Panc1 (cell line): ENCODE results near the gene ALPK3. TPM values are rescaled to one million over a fixed set of nuclear protein-coding genes. Genes with fewer than 3 reads are reported as not detected.

Experiments used
- ATAC-seq: fragments of 200-7000 bp; cut with Tn5 transposase; 2 replicates; pipeline ENCODE4 v1.9.1; 2020; ENCODE audit warnings: mild to moderate bottlenecking, moderate library complexity
- BruUV-seq: library from RNA; stranded (reverse); fragments of 400-500 nt; replicated peaks from 2 replicates; lab custom pipeline; 2021; lab: Mats Ljungman, UMichigan
- CTCF ChIA-PET: fragments of 300-600 bp; sonication (Branson Sonifier 250); formaldehyde crosslinking; loops from one replicate; lab custom pipeline; 2022; ENCODE audit warnings: antibody characterized with exemption; lab: Charles Lee
- POLR2A ChIA-PET: fragments of 300-600 bp; sonication (Branson Sonifier 250); formaldehyde crosslinking; loops from one replicate; lab custom pipeline; 2022; ENCODE audit warnings: antibody characterized with exemption; lab: Charles Lee
- DNase-seq: peaks from one replicate; pipeline ENCODE4 v3.0.0-alpha.2; 2010; ENCODE audit warnings: low read depth, low spot score
- H3K27ac ChIP-seq: 2 replicates; pipeline ENCODE4 v1.5.1; 2011; ENCODE audit warnings: mild to moderate bottlenecking, low read length, inconsistent platforms
- H3K27me3 ChIP-seq: fragments of 200-500 bp; sonication (Bioruptor generic); 2 replicates; pipeline ENCODE4 v1.6.0; 2014; ENCODE audit warnings: low read length, inconsistent platforms; ENCODE audit not compliant: control insufficient read depth, insufficient read depth
- H3K36me3 ChIP-seq: fragments of 200-500 bp; sonication (Bioruptor generic); 2 replicates; pipeline ENCODE4 v1.5.1; 2014; ENCODE audit warnings: inconsistent platforms, mild to moderate bottlenecking, low read length, moderate library complexity; ENCODE audit not compliant: control insufficient read depth, insufficient read depth
- H3K4me1 ChIP-seq: 2 replicates; pipeline ENCODE4 v1.5.1; 2011; ENCODE audit warnings: inconsistent platforms, mild to moderate bottlenecking, low read length, moderate library complexity; ENCODE audit not compliant: control insufficient read depth, insufficient read depth
- H3K4me3 ChIP-seq, 2 experiments: 2 replicates each; pipeline ENCODE4 v1.5.1; 2011 to 2012; ENCODE audit warnings: low read depth in 2 of 2, low read length in 2 of 2, mild to moderate bottlenecking in 2 of 2, inconsistent platforms in 1 of 2, moderate library complexity in 1 of 2
- H3K9me3 ChIP-seq: fragments of 200-500 bp; sonication (Bioruptor generic); 2 replicates; pipeline ENCODE4 v1.5.1; 2014; ENCODE audit warnings: low read depth, mild to moderate bottlenecking, inconsistent platforms, low read length, moderate library complexity; ENCODE audit not compliant: control insufficient read depth, insufficient read depth
- POLR2AphosphoS5 ChIP-seq: IDR thresholded peaks from 2 replicates; pipeline ENCODE4 v1.6.1; 2012; ENCODE audit warnings: mild to moderate bottlenecking, low read depth, low read length, moderate library complexity
- REST ChIP-seq, 2 experiments: IDR thresholded peaks; 2 replicates each; pipeline ENCODE4 v1.6.1; 2011 to 2012; ENCODE audit warnings: low read depth in 2 of 2, control low read depth in 1 of 2, low read length in 1 of 2, mild to moderate bottlenecking in 1 of 2, moderate library complexity in 1 of 2; ENCODE audit not compliant: insufficient read depth in 1 of 2
- SIN3A ChIP-seq: IDR thresholded peaks from 2 replicates; pipeline ENCODE4 v1.6.1; 2012; ENCODE audit warnings: low read depth, mild to moderate bottlenecking, low read length, moderate library complexity, borderline replicate concordance; ENCODE audit not compliant: insufficient read depth
- TCF7L2 ChIP-seq: IDR thresholded peaks from 2 replicates; pipeline ENCODE4 v1.6.1; 2011; ENCODE audit warnings: mild to moderate bottlenecking, low read depth, low read length, inconsistent platforms
- in situ Hi-C: cut with HindIII; loops from 2 replicates; pipeline ENCODE4 v1.10.0; 2016; ENCODE audit warnings: low sequenced_read_pairs, low pct_unique_long_range_greater_than_20kb
- intact Hi-C: fragments of 100-400 bp; cut with micrococcal nuclease; formaldehyde crosslinking; loops from one replicate; pipeline ENCODE4 v1.10.0; 2022; ENCODE audit not compliant: unreplicated experiment
- total RNA-seq: library from RNA; stranded (reverse); gene quantifications from one replicate; pipeline ENCODE4 v1.2.1, GENCODE V29; 2021; ENCODE audit not compliant: unreplicated experiment
- TF ChIP-seq, protein P1 (sequence below): fragments of 450-650 bp; IDR thresholded peaks from 2 replicates; pipeline ENCODE4 v1.5.1; 2017; ENCODE audit warnings: mild to moderate bottlenecking

ALPK3 gene
- total RNA-seq, 1 experiment from 2014 or later, result 1.0 TPM

- Histone ChIP-seq H3K36me3 (no peaks in the 10 kb centered on the region), H3K27ac (no peak overlapping the region), H3K4me3 (no peak overlapping the region), H3K9me3 (no peaks in the 10 kb centered on the region), H3K27me3 (no peaks in the 10 kb centered on the region), H3K4me1 (no peaks in the 10 kb centered on the region)
- ChIA-PET CTCF (no interaction called here), POLR2A (no interaction called here)
- intact Hi-C loops (no loop called here), in situ Hi-C loops (no loop called here)
- DNase-seq (no peak), ATAC-seq (no peak)
- no TSS peak for BruUV-seq
- no peak for TF ChIP-seq TCF7L2
- TF ChIP-seq POLR2AphosphoS5, result no peak
- TF ChIP-seq SIN3A, result no peak
- TF ChIP-seq, protein P1, sequence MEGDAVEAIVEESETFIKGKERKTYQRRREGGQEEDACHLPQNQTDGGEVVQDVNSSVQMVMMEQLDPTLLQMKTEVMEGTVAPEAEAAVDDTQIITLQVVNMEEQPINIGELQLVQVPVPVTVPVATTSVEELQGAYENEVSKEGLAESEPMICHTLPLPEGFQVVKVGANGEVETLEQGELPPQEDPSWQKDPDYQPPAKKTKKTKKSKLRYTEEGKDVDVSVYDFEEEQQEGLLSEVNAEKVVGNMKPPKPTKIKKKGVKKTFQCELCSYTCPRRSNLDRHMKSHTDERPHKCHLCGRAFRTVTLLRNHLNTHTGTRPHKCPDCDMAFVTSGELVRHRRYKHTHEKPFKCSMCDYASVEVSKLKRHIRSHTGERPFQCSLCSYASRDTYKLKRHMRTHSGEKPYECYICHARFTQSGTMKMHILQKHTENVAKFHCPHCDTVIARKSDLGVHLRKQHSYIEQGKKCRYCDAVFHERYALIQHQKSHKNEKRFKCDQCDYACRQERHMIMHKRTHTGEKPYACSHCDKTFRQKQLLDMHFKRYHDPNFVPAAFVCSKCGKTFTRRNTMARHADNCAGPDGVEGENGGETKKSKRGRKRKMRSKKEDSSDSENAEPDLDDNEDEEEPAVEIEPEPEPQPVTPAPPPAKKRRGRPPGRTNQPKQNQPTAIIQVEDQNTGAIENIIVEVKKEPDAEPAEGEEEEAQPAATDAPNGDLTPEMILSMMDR, result no peak
- no peak for TF ChIP-seq REST (IDR thresholded peaks at IDR 0.05; ENCODE audit: insufficient read depth in 1 of 2, low read depth in 2 of 2, low read length in 1 of 2)
Observed at GRCh38 chr15:84775867-84776449, 41.2 kb upstream of the ALPK3 start.

GRCh38 chr15:84778194-84778593 is 39.0 kb upstream of the ALPK3 start:
- no peak for TF ChIP-seq SIN3A
- ATAC-seq, result no peak
- in situ Hi-C loops, result no loop called here
- Histone ChIP-seq H3K4me1 (no peaks in the 10 kb centered on the region), H3K27ac (no peak overlapping the region), H3K4me3 (no peak overlapping the region), H3K36me3 (peaks cover 5% of the 10 kb centered on the region; the same call in 1 of the 2 replicates), H3K27me3 (no peaks in the 10 kb centered on the region), H3K9me3 (no peaks in the 10 kb centered on the region)
- ChIA-PET POLR2A (no interaction called here), CTCF (no interaction called here)
- BruUV-seq, result no TSS peak
- intact Hi-C loops, result no loop called here
- DNase-seq, result no peak

DNA sequence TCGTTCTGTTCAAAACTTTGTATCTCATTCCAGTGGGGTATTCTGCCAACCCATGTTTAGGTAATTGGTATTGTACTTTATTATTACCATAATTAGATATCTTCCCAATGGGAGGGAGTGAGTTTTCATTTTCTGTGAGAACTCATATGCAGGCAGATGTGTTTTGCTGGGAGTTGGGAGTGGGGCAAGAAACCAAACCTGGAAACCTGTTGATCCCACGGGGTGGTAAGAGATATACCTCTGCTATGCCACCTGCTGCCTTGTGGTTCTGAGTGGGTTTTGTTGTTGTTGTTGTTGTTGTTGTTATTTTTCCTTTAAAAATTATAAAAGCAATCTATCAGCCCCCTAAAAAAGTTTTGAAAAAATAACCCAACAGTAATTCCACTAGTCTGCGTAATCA is 36.7 kb upstream of the ALPK3 start:
- POLR2A ChIA-PET, result no interaction called here
- no peak for TF ChIP-seq SIN3A
- no peak for TF ChIP-seq TCF7L2
- TF ChIP-seq REST (IDR thresholded peaks at IDR 0.05; ENCODE audit: insufficient read depth in 1 of 2, low read depth in 2 of 2, low read length in 1 of 2), result no peak
- TF ChIP-seq, protein P1, result no peak
- TF ChIP-seq POLR2AphosphoS5, result no peak
- Histone ChIP-seq H3K4me1 (no peaks in the 10 kb centered on the region), H3K36me3 (peaks cover 10% of the 10 kb centered on the region; the same call in 1 of the 2 replicates), H3K27ac (no peak overlapping the region), H3K4me3 (no peak overlapping the region), H3K9me3 (no peaks in the 10 kb centered on the region), H3K27me3 (no peaks in the 10 kb centered on the region)
- intact Hi-C loops (no loop called here), in situ Hi-C loops (no loop called here)
- BruUV-seq, result no TSS peak
- no peak for DNase-seq
- no peak for ATAC-seq
- CTCF ChIA-PET, result no interaction called here
